HG02852 (cell line): ENCODE data around the gene ETFB.

Experiments
- ATAC-seq: cut with Tn5 transposase; IDR thresholded peaks from one replicate; pipeline ENCODE4 v1.9.1; 2021; ENCODE audit warnings: mild to moderate bottlenecking, moderate library complexity; ENCODE audit not compliant: unreplicated experiment

ETFB gene

GRCh38 chr19:51331193-51331592 lies 35.0 kb downstream of the ETFB start:
- ATAC-seq = no peak

GRCh38 chr19:51330366-51330765 lies 35.8 kb downstream of the ETFB start:
- no peak for ATAC-seq

GRCh38 chr19:51329411-51329810 lies 36.8 kb downstream of the ETFB start:
- no peak for ATAC-seq

- no peak for ATAC-seq
These were observed 38.9 kb downstream of the ETFB start for GRCh38 chr19:51327066-51328001.

- ATAC-seq = no peak
These were observed 39.7 kb downstream of the ETFB start for GRCh38 chr19:51326216-51327065.

GRCh38 chr19:51325161-51325976 lies 40.8 kb downstream of the ETFB start:
- ATAC-seq = no peak

GRCh38 chr19:51324167-51324481 lies 42.1 kb downstream of the ETFB start:
- no peak for ATAC-seq

- ATAC-seq = no peak
These were observed 42.6 kb downstream of the ETFB start for GRCh38 chr19:51323481-51324166.

- ATAC-seq = no peak
These were observed 44.4 kb downstream of the ETFB start for GRCh38 chr19:51321799-51322198.

GRCh38 chr19:51320280-51320657 lies 45.9 kb downstream of the ETFB start:
- ATAC-seq = no peak

- ATAC-seq = no peak
These were observed 46.4 kb downstream of the ETFB start for GRCh38 chr19:51319649-51320279.

- no peak for ATAC-seq
These were observed 47.2 kb downstream of the ETFB start for GRCh38 chr19:51318687-51319648.

GRCh38 chr19:51317968-51318367 lies 48.2 kb downstream of the ETFB start:
- ATAC-seq = no peak

GRCh38 chr19:51317376-51317775 lies 48.8 kb downstream of the ETFB start:
- no peak for ATAC-seq

GRCh38 chr19:51316688-51317087 lies 49.5 kb downstream of the ETFB start:
- ATAC-seq = no peak

- no peak for ATAC-seq
These were observed 54.6 kb downstream of the ETFB start, which contains the start of gene IGLON5 for GRCh38 chr19:51311351-51312257. TSS of gene IGLON5 (plus strand) at chr19:51311644. CDS start at chr19:51311848, 204 bp downstream.

GRCh38 chr19:51305479-51305878 lies 60.7 kb downstream of the ETFB start:
- ATAC-seq = no peak

GRCh38 chr19:51301266-51301665 lies 64.9 kb downstream of the ETFB start:
- ATAC-seq = no peak
